Prostate gland (tissue), 2 donors: ENCODE measurements around the gene PPP1R37. TPM values are rescaled to one million over a fixed set of nuclear protein-coding genes. Genes with fewer than 3 reads are reported as not detected.

Experiments used
- DNase-seq: peaks from one replicate; pipeline ENCODE4 v3.0.0-alpha.2; 2019; ENCODE audit warnings: low spot score
- H3K27ac ChIP-seq, 2 donors: fragments of 200-600 bp; sonication (generic); 2 replicates each; pipeline ENCODE4 v1.5.1; 2017 to 2019
- H3K27me3 ChIP-seq: fragments of 200-600 bp; sonication (generic); replicated peaks from 2 replicates; pipeline ENCODE4 v1.5.1; 2019; ENCODE audit not compliant: insufficient read depth
- H3K36me3 ChIP-seq, 2 donors: fragments of 200-600 bp; sonication (generic); 1 replicate in 1 of 2; 2 replicates in 1 of 2; pipeline versions ENCODE4 v1.5.1 to v1.8.1; 2017 to 2019
- H3K4me1 ChIP-seq: fragments of 200-600 bp; sonication (generic); replicated peaks from 2 replicates; pipeline ENCODE4 v1.5.1; 2019
- H3K4me3 ChIP-seq, 2 donors: fragments of 200-600 bp; sonication (generic); 2 replicates each; pipeline ENCODE4 v1.5.1; 2017 to 2019
- H3K9me3 ChIP-seq: fragments of 200-600 bp; sonication (generic); 2 replicates; pipeline ENCODE4 v1.5.1; 2017
- CTCF ChIP-seq, 4 experiments: fragments of 200-600 bp in 2 of 4; fragments of 450-650 bp in 2 of 4; sonication (generic) in 2 of 4; IDR thresholded peaks; 1 replicate in 3 of 4; 2 replicates in 1 of 4; pipeline ENCODE4 v1.5.1; 2016 to 2019; ENCODE audit warnings: antibody characterized with exemption in 4 of 4, mild to moderate bottlenecking in 2 of 4, moderate library complexity in 2 of 4
- POLR2A ChIP-seq: fragments of 450-650 bp; IDR thresholded peaks from one replicate; pipeline ENCODE4 v1.6.1; 2016; ENCODE audit warnings: antibody characterized with exemption, mild to moderate bottlenecking
- POLR2AphosphoS5 ChIP-seq: sonication (generic); formaldehyde crosslinking; IDR thresholded peaks from one replicate; pipeline ENCODE4 v1.6.1; 2017; ENCODE audit warnings: antibody characterized with exemption
- WGBS: methylation state at CpG from one replicate; pipeline ENCODE4 v1.1.5; 2018; 5-methylcytosine and 5-hydroxymethylcytosine counted together
- intact Hi-C: fragments of 100-400 bp; cut with DNase I; formaldehyde crosslinking; loops from one replicate; pipeline ENCODE4 v1.14.2; 2022
- total RNA-seq, 2 donors: library from RNA; depleted of rRNA; stranded (reverse); fragments of >200 nt; gene quantifications; one replicate each; pipeline ENCODE4 v1.1.0, GENCODE V29; 2016

PPP1R37 gene
- total RNA-seq, 2 donors from 2014 or later, result 50.1 to 90.3 TPM

GRCh38 chr19:45172611-45173208 lies 79.7 kb downstream of the PPP1R37 start:
- no peak for TF ChIP-seq POLR2AphosphoS5
- no peak for TF ChIP-seq CTCF (IDR thresholded peaks at IDR 0.05)
- TF ChIP-seq POLR2A, result no peak
- Histone ChIP-seq H3K27me3 (no peaks in the 10 kb centered on the region), H3K36me3 (no peaks in the 10 kb centered on the region), H3K4me3 (no peak overlapping the region), H3K4me1 (peaks cover 3% of the 10 kb centered on the region), H3K9me3 (no peaks in the 10 kb centered on the region), H3K27ac (no peak overlapping the region)
- intact Hi-C loops, result no loop called here
- 93% methylated on average over 18 of the region's 18 CpGs for WGBS
- no peak for DNase-seq

GRCh38 chr19:45173816-45174215 lies 80.8 kb downstream of the PPP1R37 start:
- no peak for TF ChIP-seq POLR2A
- no peak for TF ChIP-seq POLR2AphosphoS5
- no peak for TF ChIP-seq CTCF (IDR thresholded peaks at IDR 0.05)
- Histone ChIP-seq H3K27ac (no peak overlapping the region), H3K27me3 (no peaks in the 10 kb centered on the region), H3K36me3 (no peaks in the 10 kb centered on the region), H3K4me3 (no peak overlapping the region), H3K4me1 (peaks cover 3% of the 10 kb centered on the region), H3K9me3 (no peaks in the 10 kb centered on the region)
- no peak for DNase-seq
- intact Hi-C loops, result no loop called here
- 80% methylated on average over 12 of the region's 12 CpGs for WGBS

GRCh38 chr19:45175515-45176345 lies 82.8 kb downstream of the PPP1R37 start:
- DNase-seq, result no peak
- TF ChIP-seq POLR2AphosphoS5 (no peak), POLR2A (no peak), CTCF (IDR thresholded peaks at IDR 0.05) (no peak)
- H3K27ac ChIP-seq, result no peak overlapping the region
- no peaks in the 10 kb centered on the region for H3K36me3 ChIP-seq
- no peak overlapping the region for H3K4me3 ChIP-seq
- intact Hi-C loops, result no loop called here
- H3K9me3 ChIP-seq, result no peaks in the 10 kb centered on the region
- H3K27me3 ChIP-seq, result no peaks in the 10 kb centered on the region
- 68% methylated on average over 10 of the region's 10 CpGs for WGBS
- peaks cover 5% of the 10 kb centered on the region for H3K4me1 ChIP-seq

- Histone ChIP-seq H3K9me3 (no peaks in the 10 kb centered on the region), H3K36me3 (no peaks in the 10 kb centered on the region), H3K27ac (peak within 1 kb of the TSS; percentile 87 to 93), H3K27me3 (no peaks in the 10 kb centered on the region), H3K4me3 (peak within 1 kb of the TSS; percentile 68 to 96), H3K4me1 (peaks cover 2% of the 10 kb centered on the region)
- WGBS, result under 1% methylated on average over 36 of the region's 36 CpGs
- DNase-seq, result no peak
- no peak for TF ChIP-seq CTCF (IDR thresholded peaks at IDR 0.05)
- no peak for TF ChIP-seq POLR2AphosphoS5
- peak; percentile 68 for TF ChIP-seq POLR2A
- intact Hi-C loops, result loop anchor here (2.0 kb wide), 1 partner anchor 87 kb away; no protein-coding TSS in a partner anchor
Measured at GRCh38 chr19:45177817-45178261, 84.9 kb downstream of the PPP1R37 start, which contains the start of gene TRAPPC6A. Gene TRAPPC6A, minus strand, starts transcription at chr19:45178237. Its CDS starts 19 bp downstream, at chr19:45178218.
